Fibroblast of lung (primary cell): ENCODE measurements around the gene ARHGEF33. TPM values are rescaled to one million over a fixed set of nuclear protein-coding genes. Genes with fewer than 3 reads are reported as not detected.
A peak's percentile ranks its signal among the peaks of the same experiment; 100 is the strongest.

Source experiments
- DNase-seq, 2 donors: peaks; one replicate each; pipeline versions ENCODE4 v3.0.0 to v3.0.0-alpha.2; 2010; ENCODE audit warnings: low read depth in 2 of 2
- H2AFZ ChIP-seq: 2 replicates; pipeline ENCODE4 v1.5.1; 2012; ENCODE audit warnings: low read length, control low read depth, inconsistent platforms
- H3K27ac ChIP-seq: 2 replicates; pipeline ENCODE4 v1.5.1; 2011; ENCODE audit warnings: low read length, control low read depth; ENCODE audit not compliant: insufficient read depth
- H3K27me3 ChIP-seq: 2 replicates; pipeline ENCODE4 v1.5.1; 2011; ENCODE audit warnings: mild to moderate bottlenecking, low read length; ENCODE audit not compliant: control insufficient read depth, insufficient read depth
- H3K36me3 ChIP-seq: 2 replicates; pipeline ENCODE4 v1.5.1; 2011; ENCODE audit warnings: low read length; ENCODE audit not compliant: control insufficient read depth, insufficient read depth
- H3K4me1 ChIP-seq: 2 replicates; pipeline ENCODE4 v1.5.1; 2011; ENCODE audit warnings: low read length; ENCODE audit not compliant: control insufficient read depth, insufficient read depth; ENCODE audit errors: extremely low read depth
- H3K4me2 ChIP-seq: 2 replicates; pipeline ENCODE4 v1.5.1; 2011; ENCODE audit warnings: low read length, control low read depth; ENCODE audit not compliant: insufficient read depth; ENCODE audit errors: extremely low read depth
- H3K4me3 ChIP-seq, 4 experiments: fragments of 200-600 bp in 1 of 4; sonication (generic) in 1 of 4; replicated peaks in 1 of 4; 2 replicates each; pipeline ENCODE4 v1.5.1; 2011 to 2016; ENCODE audit warnings: low read length in 4 of 4, low read depth in 3 of 4, mild to moderate bottlenecking in 3 of 4, control low read depth in 2 of 4, inconsistent platforms in 1 of 4, mixed read lengths in 1 of 4; ENCODE audit not compliant: insufficient read depth in 1 of 4; ENCODE audit errors: control extremely low read depth in 1 of 4
- H3K79me2 ChIP-seq: 2 replicates; pipeline ENCODE4 v1.5.1; 2012; ENCODE audit warnings: mild to moderate bottlenecking, low read length, inconsistent platforms; ENCODE audit not compliant: control insufficient read depth, insufficient read depth
- H3K9ac ChIP-seq: 2 replicates; pipeline ENCODE4 v1.5.1; 2011; ENCODE audit warnings: mild to moderate bottlenecking, low read length, control low read depth; ENCODE audit not compliant: insufficient read depth
- H3K9me3 ChIP-seq: 2 replicates; pipeline ENCODE4 v1.5.1; 2012; ENCODE audit warnings: low read depth, low read length; ENCODE audit not compliant: control insufficient read depth, insufficient read depth
- H4K20me1 ChIP-seq: 2 replicates; pipeline ENCODE4 v1.5.1; 2011; ENCODE audit warnings: low read length; ENCODE audit not compliant: control insufficient read depth, insufficient read depth; ENCODE audit errors: extremely low read depth
- EZH2 ChIP-seq: IDR thresholded peaks from 2 replicates; pipeline ENCODE4 v1.5.1; 2012; ENCODE audit warnings: low read length, control low read depth, mild to moderate bottlenecking; ENCODE audit errors: missing control alignments
- polyA plus RNA-seq, 2 donors: library from polyadenylated mRNA; depleted of rRNA in 1 of 2; stranded (reverse) in 1 of 2; unstranded in 1 of 2; fragments of >200 nt; gene quantifications; 2 replicates each; pipeline ENCODE4 v1.2.1, GENCODE V29; 2011 to 2012; ENCODE audit warnings: missing spikeins in 1 of 2
- total RNA-seq: library from RNA; depleted of rRNA; stranded (reverse); fragments of >200 nt; gene quantifications from 2 replicates; pipeline ENCODE4 v1.2.1, GENCODE V29; 2014
- TF ChIP-seq, protein P1 (sequence below), 2 donors: IDR thresholded peaks in 1 of 2; conservative IDR thresholded peaks in 1 of 2; 1 replicate in 1 of 2; 2 replicates in 1 of 2; pipeline ENCODE4 v1.5.1; 2011 to 2012; ENCODE audit warnings: low read length in 2 of 2, control low read depth in 1 of 2, inconsistent platforms in 1 of 2, low read depth in 1 of 2, mild to moderate bottlenecking in 1 of 2

The ARHGEF33 gene
- total and polyA plus RNA-seq, 2 donors (not counting 1 experiment from before 2014, with no cell fraction given) = 0.10 to 0.50 TPM

DNA sequence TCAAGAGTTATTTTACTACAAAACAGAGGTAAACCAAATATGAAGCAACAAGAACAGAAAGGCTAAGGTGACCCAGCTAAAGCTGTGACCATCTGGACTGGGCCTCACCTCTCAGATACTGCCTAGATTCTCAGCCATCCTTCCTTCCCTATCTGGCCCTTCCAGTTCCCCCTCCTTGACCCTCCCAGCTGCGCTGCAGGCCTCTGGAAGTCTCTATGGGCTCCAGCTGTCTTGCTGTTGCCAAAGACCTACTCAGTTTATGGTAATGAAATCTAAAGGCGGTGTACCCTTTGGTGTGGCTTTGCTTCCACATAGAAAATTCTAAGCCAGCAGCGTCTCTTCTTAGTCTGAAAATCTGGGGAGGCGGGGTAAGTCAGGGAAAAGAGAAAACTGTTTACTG is 55.7 kb downstream of the ARHGEF33 start:
- no peak for TF ChIP-seq EZH2
- H3K36me3 ChIP-seq = no peaks in the 10 kb centered on the region
- H2AFZ ChIP-seq = no peak overlapping the region
- DNase-seq = no peak
- peaks cover 2% of the 10 kb centered on the region for H3K4me1 ChIP-seq
- H3K27me3 ChIP-seq = no peaks in the 10 kb centered on the region
- H4K20me1 ChIP-seq = no peaks in the 10 kb centered on the region
- no peak overlapping the region for H3K4me2 ChIP-seq
- no peaks in the 10 kb centered on the region for H3K9me3 ChIP-seq
- H3K4me3 ChIP-seq = no peak overlapping the region
- no peak overlapping the region for H3K9ac ChIP-seq
- no peaks in the 10 kb centered on the region for H3K79me2 ChIP-seq
- H3K27ac ChIP-seq = no peak overlapping the region

GRCh38 chr2:38945911-38946310 is 56.2 kb downstream of the ARHGEF33 start:
- no peak overlapping the region for H2AFZ ChIP-seq
- H4K20me1 ChIP-seq = no peaks in the 10 kb centered on the region
- no peak overlapping the region for H3K27ac ChIP-seq
- no peaks in the 10 kb centered on the region for H3K36me3 ChIP-seq
- no peak overlapping the region for H3K4me2 ChIP-seq
- H3K9me3 ChIP-seq = no peaks in the 10 kb centered on the region
- H3K4me1 ChIP-seq = peaks cover 2% of the 10 kb centered on the region
- no peak overlapping the region for H3K4me3 ChIP-seq
- H3K79me2 ChIP-seq = no peaks in the 10 kb centered on the region
- TF ChIP-seq, protein P1, sequence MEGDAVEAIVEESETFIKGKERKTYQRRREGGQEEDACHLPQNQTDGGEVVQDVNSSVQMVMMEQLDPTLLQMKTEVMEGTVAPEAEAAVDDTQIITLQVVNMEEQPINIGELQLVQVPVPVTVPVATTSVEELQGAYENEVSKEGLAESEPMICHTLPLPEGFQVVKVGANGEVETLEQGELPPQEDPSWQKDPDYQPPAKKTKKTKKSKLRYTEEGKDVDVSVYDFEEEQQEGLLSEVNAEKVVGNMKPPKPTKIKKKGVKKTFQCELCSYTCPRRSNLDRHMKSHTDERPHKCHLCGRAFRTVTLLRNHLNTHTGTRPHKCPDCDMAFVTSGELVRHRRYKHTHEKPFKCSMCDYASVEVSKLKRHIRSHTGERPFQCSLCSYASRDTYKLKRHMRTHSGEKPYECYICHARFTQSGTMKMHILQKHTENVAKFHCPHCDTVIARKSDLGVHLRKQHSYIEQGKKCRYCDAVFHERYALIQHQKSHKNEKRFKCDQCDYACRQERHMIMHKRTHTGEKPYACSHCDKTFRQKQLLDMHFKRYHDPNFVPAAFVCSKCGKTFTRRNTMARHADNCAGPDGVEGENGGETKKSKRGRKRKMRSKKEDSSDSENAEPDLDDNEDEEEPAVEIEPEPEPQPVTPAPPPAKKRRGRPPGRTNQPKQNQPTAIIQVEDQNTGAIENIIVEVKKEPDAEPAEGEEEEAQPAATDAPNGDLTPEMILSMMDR (conservative IDR thresholded peaks at IDR 0.05 in 1 of 2, IDR thresholded peaks at IDR 0.05 in 1 of 2; ENCODE audit: low read depth in 1 of 2, low read length in 2 of 2) = no peak
- no peak for TF ChIP-seq EZH2
- no peak overlapping the region for H3K9ac ChIP-seq
- no peaks in the 10 kb centered on the region for H3K27me3 ChIP-seq
- DNase-seq = no peak

DNA sequence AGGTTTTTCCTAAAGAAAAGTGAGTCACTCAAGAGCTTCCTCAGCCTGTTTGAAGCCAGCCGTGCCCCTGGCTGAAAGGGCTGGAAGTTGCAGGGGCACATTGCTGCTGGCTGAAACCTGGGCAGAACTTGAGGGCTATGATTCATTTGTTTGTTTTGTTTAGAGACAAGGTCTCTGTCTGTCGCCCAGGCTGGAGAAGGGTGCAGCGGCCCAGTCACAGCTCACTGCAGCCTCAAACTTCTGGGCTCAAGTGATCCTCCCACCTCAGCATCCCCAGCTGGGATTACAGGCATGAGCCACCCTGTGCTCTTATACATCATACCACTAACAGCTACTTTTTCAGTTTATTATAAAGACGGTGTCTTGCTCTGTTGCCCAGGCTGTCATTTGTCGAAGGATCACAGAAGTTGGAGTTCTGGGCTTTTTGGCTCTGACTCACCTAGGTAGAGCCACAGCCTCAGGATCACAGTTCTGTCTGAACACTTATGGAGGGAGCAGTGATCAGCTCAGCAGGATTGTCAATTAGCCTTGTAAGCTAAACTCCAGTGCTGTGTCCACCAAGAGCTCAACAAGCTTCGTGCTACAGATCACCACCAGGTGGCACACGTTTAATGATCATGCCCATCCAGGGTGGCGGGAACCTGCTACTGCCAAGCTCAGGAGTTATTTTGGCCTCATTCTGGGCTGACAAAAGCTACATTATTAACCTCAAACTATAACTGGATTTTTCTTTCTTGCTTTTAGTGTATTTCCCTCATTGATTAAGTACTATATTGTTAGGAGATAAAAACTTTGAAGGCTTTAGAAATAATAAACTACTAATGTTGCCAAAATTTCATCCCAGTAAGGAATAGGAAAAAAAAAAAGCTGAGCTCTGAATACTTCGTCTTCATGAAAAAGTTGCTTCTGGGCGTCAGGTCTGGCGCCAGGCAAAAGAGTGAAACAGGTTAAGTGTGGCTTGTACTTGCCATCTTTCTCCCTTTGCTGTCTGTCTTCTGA is 57.9 kb downstream of the ARHGEF33 start:
- H3K36me3 ChIP-seq = no peaks in the 10 kb centered on the region
- no peak overlapping the region for H2AFZ ChIP-seq
- H3K9ac ChIP-seq = no peak overlapping the region
- no peak overlapping the region for H3K4me3 ChIP-seq
- DNase-seq = peak; percentile 70 to 83
- no peaks in the 10 kb centered on the region for H3K79me2 ChIP-seq
- peaks cover 2% of the 10 kb centered on the region for H3K4me1 ChIP-seq
- H3K27me3 ChIP-seq = no peaks in the 10 kb centered on the region
- H3K4me2 ChIP-seq = no peak overlapping the region
- no peaks in the 10 kb centered on the region for H3K9me3 ChIP-seq
- no peak for TF ChIP-seq EZH2
- TF ChIP-seq, protein P1 (conservative IDR thresholded peaks at IDR 0.05 in 1 of 2, IDR thresholded peaks at IDR 0.05 in 1 of 2; ENCODE audit: low read depth in 1 of 2, low read length in 2 of 2) = peak; percentile 59 to 83
- H4K20me1 ChIP-seq = no peaks in the 10 kb centered on the region
- H3K27ac ChIP-seq = no peak overlapping the region
